HCT116 (cell line): ENCODE data around the gene YIPF4. TPM values are rescaled to one million over a fixed set of nuclear protein-coding genes. Genes with fewer than 3 reads are reported as not detected.
"Not testable (repeated sequence)": the region's sequence is repeated elsewhere in the genome, so short reads cannot be mapped to it uniquely, and the experiment has no call there.

Source experiments
- ATAC-seq: fragments of 200-7000 bp; cut with Tn5 transposase; 2 replicates; pipeline ENCODE4 v1.9.1; 2020; ENCODE audit warnings: mild to moderate bottlenecking, moderate library complexity
- BruUV-seq: library from RNA; stranded (reverse); fragments of 400-500 nt; replicated peaks from 2 replicates; lab custom pipeline; 2021; lab: Mats Ljungman, UMichigan
- CTCF ChIA-PET: fragments of 300-600 bp; sonication (Branson Sonifier 250); formaldehyde crosslinking; loops from one replicate; lab custom pipeline; 2021; ENCODE audit warnings: antibody characterized with exemption; lab: Charles Lee
- POLR2A ChIA-PET: fragments of 300-600, 350-600 bp; sonication (Branson Sonifier 250); formaldehyde crosslinking; loops from one replicate; lab custom pipeline; 2021; ENCODE audit warnings: antibody characterized with exemption; lab: Charles Lee
- RAD21 ChIA-PET, 2 experiments: fragments of 300-600 bp; sonication (Branson Sonifier 250); formaldehyde crosslinking; loops; one replicate each; lab custom pipeline; 2023; ENCODE audit warnings: low total read pairs in 2 of 2; ENCODE audit not compliant: uncharacterized antibody in 2 of 2, unreplicated experiment in 2 of 2, low non-redundant PET in 1 of 2; lab: Charles Lee
- DNase-seq: peaks from one replicate; pipeline ENCODE4 v3.0.0-alpha.2; 2010; ENCODE audit warnings: low read depth, low spot score
- H2AFZ ChIP-seq: fragments of 200-600 bp; shearing (Covaris generic), sonication (generic); 2 replicates; pipeline ENCODE4 v1.6.1; 2017; ENCODE audit warnings: low read depth, mixed run types, mixed read lengths, antibody characterized with exemption, low read length; ENCODE audit not compliant: poor library complexity, severe bottlenecking
- H3K27ac ChIP-seq: 2 replicates; pipeline ENCODE4 v1.5.1; 2012; ENCODE audit warnings: low read depth, low read length
- H3K27me3 ChIP-seq: fragments of 200-600 bp; sonication (generic); 2 replicates; pipeline ENCODE4 v1.6.1; 2016; ENCODE audit warnings: mixed run types, low read length, mixed read lengths; ENCODE audit not compliant: insufficient read depth
- H3K36me3 ChIP-seq, 2 experiments: fragments of 200-500 bp in 1 of 2; fragments of 200-600 bp in 1 of 2; sonication (Bioruptor generic) in 1 of 2; sonication (generic) in 1 of 2; 2 replicates each; pipeline versions ENCODE4 v1.5.1 to v1.6.1; 2014 to 2016; ENCODE audit warnings: low read length in 2 of 2, inconsistent platforms in 1 of 2, mixed read lengths in 1 of 2, mixed run types in 1 of 2; ENCODE audit not compliant: insufficient read depth in 2 of 2, control insufficient read depth in 1 of 2
- H3K4me1 ChIP-seq, 2 experiments: fragments of 200-600 bp in 1 of 2; sonication (generic) in 1 of 2; 2 replicates each; pipeline versions ENCODE4 v1.5.1 to v1.6.1; 2012 to 2017; ENCODE audit warnings: low read length in 2 of 2, inconsistent platforms in 1 of 2, mild to moderate bottlenecking in 1 of 2, mixed read lengths in 1 of 2, mixed run types in 1 of 2, moderate library complexity in 1 of 2; ENCODE audit not compliant: insufficient read depth in 2 of 2, control insufficient read depth in 1 of 2
- H3K4me2 ChIP-seq: fragments of 200-600 bp; sonication (generic); 2 replicates; pipeline ENCODE4 v1.6.1; 2017; ENCODE audit warnings: mixed run types, low read length, mixed read lengths
- H3K4me3 ChIP-seq, 2 experiments: fragments of 200-600 bp in 1 of 2; sonication (generic) in 1 of 2; replicated peaks in 1 of 2; 2 replicates each; pipeline ENCODE4 v1.5.1; 2011 to 2016; ENCODE audit warnings: low read length in 2 of 2, control low read depth in 1 of 2, low read depth in 1 of 2, mild to moderate bottlenecking in 1 of 2, mixed read lengths in 1 of 2, mixed run types in 1 of 2
- H3K79me2 ChIP-seq: fragments of 200-600 bp; sonication (generic); 2 replicates; pipeline ENCODE4 v1.6.1; 2017; ENCODE audit warnings: mild to moderate bottlenecking, mixed run types, low read length, moderate library complexity, mixed read lengths; ENCODE audit not compliant: insufficient read depth
- H3K9ac ChIP-seq: fragments of 200-600 bp; sonication (generic); 2 replicates; pipeline ENCODE4 v1.6.1; 2016; ENCODE audit warnings: low read length, mixed read lengths
- H3K9me2 ChIP-seq: fragments of 200-600 bp; sonication (generic), shearing (Covaris generic); 2 replicates; pipeline ENCODE4 v1.6.1; 2017; ENCODE audit warnings: mixed run types, mild to moderate bottlenecking, moderate library complexity; ENCODE audit not compliant: insufficient read depth
- H3K9me3 ChIP-seq, 2 experiments: fragments of 200-500 bp in 1 of 2; fragments of 200-600 bp in 1 of 2; sonication (Bioruptor generic) in 1 of 2; sonication (generic) in 1 of 2; 2 replicates each; pipeline ENCODE4 v1.6.1; 2014 to 2017; ENCODE audit warnings: low read length in 2 of 2, mixed read lengths in 2 of 2, inconsistent platforms in 1 of 2, low read depth in 1 of 2, mild to moderate bottlenecking in 1 of 2, mixed run types in 1 of 2, moderate library complexity in 1 of 2; ENCODE audit not compliant: control insufficient read depth in 1 of 2, insufficient read depth in 1 of 2
- H4K20me1 ChIP-seq: fragments of 200-600 bp; sonication (generic), shearing (Covaris generic); 2 replicates; pipeline ENCODE4 v1.6.1; 2017; ENCODE audit warnings: mixed run types, mild to moderate bottlenecking, moderate library complexity; ENCODE audit not compliant: insufficient read depth
- EGR1 ChIP-seq: IDR thresholded peaks from 2 replicates; pipeline ENCODE4 v1.6.1; 2012; ENCODE audit warnings: low read depth
- MAX ChIP-seq: IDR thresholded peaks from 2 replicates; pipeline ENCODE4 v1.6.1; 2012
- POLR2AphosphoS5 ChIP-seq: IDR thresholded peaks from 2 replicates; pipeline ENCODE4 v1.6.1; 2011; ENCODE audit warnings: mild to moderate bottlenecking, low read depth, low read length, moderate library complexity
- intact Hi-C: fragments of 100-400 bp; cut with micrococcal nuclease; formaldehyde crosslinking; loops from 2 replicates; pipeline ENCODE4 v1.10.0; 2022
- total RNA-seq: library from RNA; stranded (reverse); gene quantifications from one replicate; pipeline ENCODE4 v1.2.1, GENCODE V29; 2021; ENCODE audit not compliant: unreplicated experiment

Gene YIPF4
- total RNA-seq, 1 experiment from 2014 or later = 29.8 TPM

- no peaks in the 10 kb centered on the region for H3K9me3 ChIP-seq
- no peaks in the 10 kb centered on the region for H3K27me3 ChIP-seq
- TF ChIP-seq POLR2AphosphoS5 (no peak), EGR1 (no peak), MAX (no peak)
- no peaks in the 10 kb centered on the region for H3K4me1 ChIP-seq
- ChIA-PET RAD21 (no interaction called here), CTCF (no interaction called here), POLR2A (no interaction called here)
- intact Hi-C loops = no loop called here
- no peaks in the 10 kb centered on the region for H3K9me2 ChIP-seq
- DNase-seq (no peak), ATAC-seq (no peak)
- H3K27ac ChIP-seq = no peak overlapping the region
- no TSS peak for BruUV-seq
- no peak overlapping the region for H2AFZ ChIP-seq
- H3K9ac ChIP-seq = no peak overlapping the region
- no peak overlapping the region for H3K4me2 ChIP-seq
- H4K20me1 ChIP-seq = no peaks in the 10 kb centered on the region
- H3K36me3 ChIP-seq = no peaks in the 10 kb centered on the region
- no peak overlapping the region for H3K4me3 ChIP-seq
- no peaks in the 10 kb centered on the region for H3K79me2 ChIP-seq
These were observed 37.2 kb downstream of the YIPF4 start for GRCh38 chr2:32314886-32315285.

- CTCF ChIA-PET, ATAC-seq, DNase-seq, intact Hi-C loops, H3K4me2 ChIP-seq, H3K9me3 ChIP-seq, H3K9me2 ChIP-seq, RAD21 ChIA-PET, H3K4me1 ChIP-seq, H4K20me1 ChIP-seq, H3K27ac ChIP-seq, H3K27me3 ChIP-seq, H3K36me3 ChIP-seq, POLR2A ChIA-PET, H2AFZ ChIP-seq, BruUV-seq, H3K9ac ChIP-seq, H3K4me3 ChIP-seq, H3K79me2 ChIP-seq: not testable (repeated sequence)
These were observed 51.0 kb downstream of the YIPF4 start for GRCh38 chr2:32328679-32329078.

GRCh38 chr2:32329180-32329980 is 51.7 kb downstream of the YIPF4 start:
- RAD21 ChIA-PET, H2AFZ ChIP-seq, H3K36me3 ChIP-seq, H3K9me2 ChIP-seq, H3K27me3 ChIP-seq, H3K27ac ChIP-seq, intact Hi-C loops, BruUV-seq, ATAC-seq, H3K4me1 ChIP-seq, H3K9ac ChIP-seq, DNase-seq, H3K9me3 ChIP-seq, H3K4me3 ChIP-seq, H3K4me2 ChIP-seq, H3K79me2 ChIP-seq, POLR2A ChIA-PET, CTCF ChIA-PET, H4K20me1 ChIP-seq: not testable (repeated sequence)
